Activated naive CD4-positive, alpha-beta T cell treated with anti-CD3 and anti-CD28 coated beads, Interleukin-2, amount 50 U/mL, for 72 hours (primary cell): ENCODE data around the gene BACH2. TPM values are rescaled to one million over a fixed set of nuclear protein-coding genes. Genes with fewer than 3 reads are reported as not detected.

Experiments
- ATAC-seq, 2 donors: fragments of 150-1000 bp; cut with Tn5 transposase; 2 replicates each; pipeline ENCODE4 v1.10.0; 2021; ENCODE audit warnings: mild to moderate bottlenecking in 2 of 2, moderate library complexity in 2 of 2
- DNase-seq, 2 donors: peaks; one replicate each; pipeline ENCODE4 v3.0.0; 2021 to 2022; ENCODE audit warnings: low spot score in 2 of 2
- H3K27ac Mint-ChIP-seq, 2 donors: one replicate each; pipeline ENCODE4 v1.8.0; 2022; ENCODE audit warnings: mild to moderate bottlenecking in 2 of 2, mixed read lengths in 2 of 2
- H3K36me3 Mint-ChIP-seq, 2 donors: one replicate each; pipeline ENCODE4 v1.8.0; 2022; ENCODE audit warnings: mixed read lengths in 2 of 2
- H3K9me3 Mint-ChIP-seq, 2 donors: one replicate each; pipeline ENCODE4 v1.8.0; 2022; ENCODE audit warnings: mixed read lengths in 2 of 2
- total RNA-seq, 2 donors: library from RNA; stranded (reverse); gene quantifications; one replicate each; pipeline ENCODE4 v1.2.3, GENCODE V29; 2022

BACH2 gene
- total RNA-seq, 2 donors from 2014 or later, result 48.7 to 90.8 TPM

DNA sequence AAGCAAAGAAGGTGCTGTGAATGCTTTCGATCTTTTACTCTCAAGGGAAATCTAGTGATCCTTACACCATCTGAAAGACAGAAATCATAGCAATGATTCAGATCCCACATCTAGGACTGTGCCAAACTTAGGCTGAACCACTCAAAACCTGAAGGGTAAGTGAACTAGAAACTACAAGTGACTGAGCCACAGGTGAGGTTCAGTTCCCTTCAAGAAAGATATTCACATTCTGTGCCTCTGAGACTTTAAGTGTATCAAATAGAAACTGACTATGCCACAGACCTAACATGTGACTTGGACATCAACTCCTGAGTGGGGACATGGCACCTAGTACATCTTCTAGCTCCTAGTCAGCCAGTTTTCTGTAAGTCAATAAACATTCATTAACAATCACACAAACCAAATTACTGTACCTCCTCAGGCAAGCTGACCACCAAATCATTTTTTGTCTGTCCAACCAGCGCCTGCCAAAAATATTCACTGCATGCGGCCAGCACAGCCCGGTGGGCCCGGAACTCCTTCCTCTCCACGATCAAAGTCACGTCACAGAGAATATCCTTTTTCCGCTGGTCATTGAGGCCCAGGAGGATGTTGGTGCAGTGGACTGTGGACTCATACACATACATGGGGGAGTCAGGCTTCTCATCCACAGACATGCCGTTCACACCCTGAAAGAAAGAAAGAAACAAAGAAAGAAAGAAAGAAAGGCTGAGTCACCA, 288.3 kb downstream of the BACH2 start:
- DNase-seq, result no peak
- Mint-ChIP-seq H3K9me3 (no peaks in the 10 kb centered on the region), H3K36me3 (peaks cover 20 to 37% of the 10 kb centered on the region in 2 donors), H3K27ac (peak overlapping the region; percentile 91 to 96)
- ATAC-seq, result peak; percentile 85 to 87

DNA sequence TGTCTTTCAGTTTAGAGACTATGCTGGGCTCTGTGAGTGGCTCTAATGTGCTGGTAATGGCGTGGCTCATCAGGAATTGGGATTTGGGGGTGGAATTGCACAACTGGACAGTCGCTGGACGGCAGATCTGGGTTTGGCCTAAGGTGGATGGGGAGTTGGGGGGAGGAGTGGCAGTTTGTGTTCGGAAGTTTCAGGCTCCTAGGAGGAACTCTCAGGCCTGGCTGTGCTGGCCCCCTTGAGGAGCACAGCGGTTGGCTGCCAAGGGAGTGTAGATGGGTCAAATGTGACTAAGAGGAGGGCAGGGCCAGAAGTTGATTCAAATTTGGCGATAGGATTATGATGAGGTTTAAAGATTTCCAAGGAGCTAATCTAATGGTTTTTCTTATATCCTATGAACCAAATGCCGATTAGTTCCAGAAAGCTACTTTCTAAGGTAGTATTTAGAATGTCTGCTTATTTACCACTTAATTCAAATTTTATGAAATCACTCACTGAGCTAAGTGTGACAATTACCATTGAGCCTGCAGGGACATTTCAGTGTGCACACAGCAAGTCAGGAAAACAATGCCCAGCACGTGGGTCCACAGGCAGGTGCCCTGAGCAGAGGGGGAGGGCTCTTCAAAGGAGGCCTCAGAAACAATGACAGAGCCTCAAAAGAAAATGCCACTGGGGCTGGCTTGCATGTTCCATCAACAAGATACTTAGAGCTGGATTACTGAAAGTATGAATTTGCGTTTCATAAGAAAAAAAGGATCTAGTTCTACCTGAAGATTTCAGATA, 291.4 kb downstream of the BACH2 start:
- ATAC-seq, result no peak
- peak overlapping the region; percentile 57 to 92 for H3K27ac Mint-ChIP-seq
- no peaks in the 10 kb centered on the region for H3K9me3 Mint-ChIP-seq
- DNase-seq, result no peak
- peaks cover 20 to 31% of the 10 kb centered on the region in 2 donors for H3K36me3 Mint-ChIP-seq

DNA sequence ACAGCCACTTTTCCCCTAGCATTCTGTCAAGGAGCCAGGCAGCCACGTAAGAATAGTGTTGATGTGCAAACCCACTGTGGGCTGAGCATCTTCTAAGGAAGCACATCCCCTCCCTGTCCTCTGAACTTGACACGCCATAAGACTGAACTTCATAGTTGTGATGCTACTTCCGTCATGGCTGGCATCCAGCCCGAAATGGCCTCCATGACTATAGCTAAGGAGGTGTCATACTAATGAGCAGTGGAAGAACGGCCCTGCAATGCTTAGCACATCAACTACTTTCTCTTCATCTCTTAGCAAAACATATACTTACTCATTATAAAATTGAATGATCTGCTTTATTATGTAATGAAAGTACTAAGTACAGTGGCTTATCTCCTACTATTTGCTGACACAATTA, 292.1 kb downstream of the BACH2 start:
- no peaks in the 10 kb centered on the region for H3K9me3 Mint-ChIP-seq
- DNase-seq (no peak), ATAC-seq (no peak)
- H3K36me3 Mint-ChIP-seq, result peaks cover 20 to 31% of the 10 kb centered on the region in 2 donors
- no peak overlapping the region for H3K27ac Mint-ChIP-seq

DNA sequence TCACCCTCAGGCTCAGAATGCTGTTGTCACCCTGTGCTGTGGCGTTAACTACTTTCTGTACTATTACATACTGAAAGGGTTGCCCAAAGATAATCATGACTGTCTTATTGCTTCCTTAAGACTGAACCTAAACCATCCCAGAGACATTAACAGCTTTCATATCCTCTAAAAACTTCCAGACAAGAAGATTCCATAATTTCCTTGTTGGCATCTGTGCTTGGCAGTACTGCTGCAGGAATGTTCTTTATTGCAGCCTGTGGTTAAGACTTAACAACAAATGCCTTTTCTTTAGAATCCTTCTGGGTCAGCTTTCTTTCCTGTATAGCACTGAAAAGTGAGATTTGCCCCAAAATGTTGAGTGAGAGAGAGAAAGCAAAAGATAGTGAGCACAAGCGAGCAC, 292.7 kb downstream of the BACH2 start:
- no peak overlapping the region for H3K27ac Mint-ChIP-seq
- DNase-seq, result no peak
- no peaks in the 10 kb centered on the region for H3K9me3 Mint-ChIP-seq
- peaks cover 20 to 32% of the 10 kb centered on the region in 2 donors for H3K36me3 Mint-ChIP-seq
- ATAC-seq, result no peak

DNA sequence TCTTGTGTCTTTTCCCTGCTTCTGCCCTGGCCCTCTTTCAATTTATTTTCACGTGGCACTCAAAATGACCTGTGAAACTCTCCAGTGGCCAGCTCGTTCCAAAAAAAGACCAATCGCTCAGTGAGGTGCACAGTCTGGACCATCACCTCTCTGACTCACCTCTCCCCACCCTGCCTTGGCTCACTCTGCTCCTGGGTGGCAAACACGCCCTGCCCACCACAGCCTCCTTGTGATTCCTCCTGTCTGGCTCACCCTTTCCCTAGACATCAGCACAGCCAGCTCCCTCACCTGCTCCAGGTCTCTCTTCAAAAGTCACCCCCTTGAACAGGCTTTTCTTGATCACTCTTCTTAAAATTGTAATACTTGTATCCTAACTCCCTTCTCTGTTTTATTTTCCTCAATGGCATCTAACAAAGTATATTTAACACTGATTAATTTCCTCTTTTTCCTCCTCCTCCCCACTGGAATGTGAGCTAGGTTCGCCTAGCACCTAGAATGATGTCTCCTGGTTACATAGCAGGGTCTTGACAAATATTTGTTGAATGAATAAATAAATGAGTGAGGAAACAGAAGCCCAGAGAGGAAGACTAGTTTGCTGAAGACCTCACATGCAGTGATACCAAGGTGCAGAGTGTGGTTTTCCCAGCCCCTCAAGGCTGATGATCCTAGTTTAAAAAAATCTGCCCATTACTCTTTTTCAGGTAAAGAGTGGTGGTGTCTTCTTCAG, 293.4 kb downstream of the BACH2 start:
- Mint-ChIP-seq H3K36me3 (peaks cover 20 to 34% of the 10 kb centered on the region in 2 donors), H3K27ac (no peak overlapping the region), H3K9me3 (no peaks in the 10 kb centered on the region)
- ATAC-seq (no peak), DNase-seq (no peak)

DNA sequence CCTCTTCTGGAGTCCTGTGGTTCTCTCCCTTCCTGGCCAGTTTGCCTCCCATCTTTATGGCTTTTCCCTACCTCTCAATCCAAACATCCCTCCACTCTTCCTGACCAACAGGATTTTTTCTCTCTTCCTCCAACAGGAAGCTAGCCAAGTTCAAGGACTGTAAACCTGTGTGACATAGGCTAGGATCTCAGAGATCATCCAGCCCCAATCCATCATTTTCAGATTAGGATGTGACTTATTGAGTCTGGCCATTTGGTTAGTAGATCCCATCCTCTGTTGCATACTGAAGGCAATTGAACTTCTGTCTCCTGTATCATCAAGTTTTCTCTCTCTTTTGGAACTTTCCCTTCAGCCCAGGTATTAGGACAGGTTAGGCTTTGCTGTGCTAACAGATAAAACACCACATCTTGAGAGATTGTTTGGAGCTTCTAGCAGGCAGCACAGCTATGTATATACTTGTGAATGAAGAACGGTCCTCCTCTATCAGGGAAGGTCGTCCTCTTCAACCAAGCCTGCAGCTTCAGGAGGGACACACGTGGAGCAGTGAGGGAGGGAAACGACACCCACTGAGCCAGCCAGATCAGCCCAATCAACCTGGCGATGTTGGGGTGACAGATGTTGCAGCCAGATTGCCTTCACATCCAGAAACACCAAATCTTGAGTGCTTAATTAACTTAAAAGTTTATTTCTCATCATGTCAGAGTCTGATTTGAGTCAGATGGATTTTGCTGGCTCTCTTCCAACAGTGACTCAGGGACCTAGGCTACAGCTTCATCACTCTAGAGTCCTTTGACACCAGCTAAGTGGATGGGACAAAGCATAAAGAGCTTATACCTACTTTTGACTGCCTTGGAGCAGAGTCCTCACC, 295.5 kb downstream of the BACH2 start:
- peaks cover 0 to 5% of the 10 kb centered on the region in 2 donors for H3K9me3 Mint-ChIP-seq
- DNase-seq (peak in 1 of 2 donors; percentile 66), ATAC-seq (peak; percentile 76 to 83)
- no peak overlapping the region for H3K27ac Mint-ChIP-seq
- H3K36me3 Mint-ChIP-seq, result peaks cover 30 to 44% of the 10 kb centered on the region in 2 donors

DNA sequence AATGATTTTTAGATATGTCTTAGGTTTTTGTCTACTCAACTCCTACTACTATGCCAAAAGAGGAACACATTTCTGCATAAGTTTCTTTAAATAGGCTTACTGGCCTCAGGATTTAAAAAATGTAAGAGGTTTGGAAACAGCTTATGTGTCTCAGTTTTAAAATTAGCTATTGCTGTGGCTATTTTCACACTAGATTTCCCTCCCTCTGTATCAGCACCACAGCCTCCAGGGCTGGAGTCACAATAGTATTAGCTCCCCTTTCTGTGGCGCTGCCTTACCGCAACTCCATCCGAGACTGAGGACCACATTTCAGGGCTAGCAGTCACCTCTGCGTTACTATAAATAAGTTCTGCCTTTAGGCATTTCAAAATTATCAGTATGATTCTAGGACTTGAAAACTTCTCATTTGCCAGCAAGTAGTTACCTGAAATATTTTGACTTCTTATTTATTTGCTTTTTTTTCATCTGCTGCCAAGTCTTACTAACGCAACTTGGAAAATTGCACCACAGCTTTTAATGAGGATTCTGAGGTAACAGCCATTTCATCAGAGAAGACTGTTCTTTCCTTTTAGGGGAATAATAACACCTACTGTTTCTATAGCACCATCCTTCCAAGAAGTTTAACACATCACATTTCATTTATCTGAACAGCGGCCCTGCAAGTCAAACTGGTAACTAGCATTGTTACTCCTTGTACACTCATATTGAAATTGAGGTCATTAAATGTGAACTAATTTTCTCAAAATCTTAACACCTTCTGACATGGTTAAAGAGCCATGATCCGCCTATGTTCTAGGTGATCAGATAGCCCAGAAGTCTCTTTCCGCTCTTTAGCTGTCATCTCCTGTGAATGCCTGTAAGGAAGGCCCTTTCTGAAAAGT, 296.5 kb downstream of the BACH2 start:
- Mint-ChIP-seq H3K27ac (no peak overlapping the region), H3K36me3 (peaks cover 25 to 45% of the 10 kb centered on the region in 2 donors), H3K9me3 (peaks cover 0 to 5% of the 10 kb centered on the region in 2 donors)
- DNase-seq (no peak), ATAC-seq (peak; percentile 36 to 60)

DNA sequence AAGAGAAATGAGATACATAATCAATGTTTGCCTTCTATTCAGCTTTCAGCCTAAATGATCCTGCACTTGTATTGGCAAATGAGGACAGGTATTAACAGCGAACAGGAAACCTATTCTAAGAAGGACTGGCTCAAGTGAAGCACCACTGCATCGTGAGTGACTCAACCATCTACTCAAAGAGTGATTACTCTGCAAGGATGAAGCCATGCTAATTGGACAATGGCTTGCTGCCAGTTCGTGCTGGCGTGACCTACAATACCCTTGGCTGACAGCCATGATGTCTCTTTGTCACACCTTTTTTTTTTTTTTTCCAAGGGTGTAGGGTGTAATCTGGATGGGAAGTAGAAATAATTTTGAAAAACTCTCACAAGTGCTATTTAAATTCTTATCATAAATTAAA, 297.5 kb downstream of the BACH2 start:
- Mint-ChIP-seq H3K36me3 (peaks cover 19 to 48% of the 10 kb centered on the region in 2 donors), H3K9me3 (peaks cover 0 to 5% of the 10 kb centered on the region in 2 donors), H3K27ac (no peak overlapping the region)
- ATAC-seq (peak in 1 of 2 donors; percentile 49), DNase-seq (no peak)

DNA sequence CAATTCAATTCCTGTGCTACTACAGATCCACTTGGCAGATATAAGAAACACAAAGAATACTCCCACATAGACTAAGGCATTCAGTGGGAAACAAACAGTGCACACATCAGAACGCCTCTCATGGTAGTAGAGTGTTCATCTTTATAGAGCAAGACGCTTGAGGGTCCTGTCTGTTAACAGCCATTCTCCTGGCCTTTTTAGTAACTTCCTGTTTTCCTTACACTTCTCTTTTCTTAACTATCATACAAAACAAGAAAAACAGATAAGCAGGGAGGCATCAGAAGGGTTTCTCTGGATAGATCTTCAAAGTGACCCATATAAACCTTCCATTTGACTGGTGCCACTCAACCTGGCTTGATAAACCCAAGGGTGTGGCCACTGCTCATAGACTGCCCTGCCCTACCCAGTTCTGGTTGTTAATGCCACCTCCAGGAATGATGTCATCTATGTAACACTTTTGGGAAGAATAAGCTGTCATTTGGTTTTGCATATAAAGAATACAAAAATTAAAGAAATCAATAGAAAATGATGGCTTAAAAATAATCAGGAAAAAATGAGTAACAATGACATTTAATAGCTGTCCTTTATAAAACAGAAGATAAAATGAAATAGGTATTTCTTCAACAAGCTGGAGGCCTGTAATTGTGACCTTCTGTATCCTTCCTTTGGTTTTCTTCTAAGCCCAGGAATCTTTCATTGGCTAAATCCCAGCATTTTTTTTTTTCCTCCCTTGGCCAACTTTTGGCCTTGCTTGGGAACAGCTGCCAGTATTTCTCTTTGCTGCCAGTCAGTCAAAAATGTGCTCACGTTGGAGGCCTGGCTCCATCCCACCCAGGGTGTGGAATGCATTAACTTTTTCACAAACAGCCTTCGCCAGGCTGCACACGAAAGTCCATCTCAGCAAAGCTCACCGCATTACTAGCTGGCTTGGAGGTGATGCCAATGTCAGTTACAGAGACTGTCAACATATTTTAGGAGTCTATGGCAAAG, 298.9 kb downstream of the BACH2 start:
- peak overlapping the region; percentile 29 to 51 for H3K27ac Mint-ChIP-seq
- peaks cover 0 to 5% of the 10 kb centered on the region in 2 donors for H3K9me3 Mint-ChIP-seq
- peaks cover 19 to 51% of the 10 kb centered on the region in 2 donors for H3K36me3 Mint-ChIP-seq
- no peak for ATAC-seq
- DNase-seq, result no peak

DNA sequence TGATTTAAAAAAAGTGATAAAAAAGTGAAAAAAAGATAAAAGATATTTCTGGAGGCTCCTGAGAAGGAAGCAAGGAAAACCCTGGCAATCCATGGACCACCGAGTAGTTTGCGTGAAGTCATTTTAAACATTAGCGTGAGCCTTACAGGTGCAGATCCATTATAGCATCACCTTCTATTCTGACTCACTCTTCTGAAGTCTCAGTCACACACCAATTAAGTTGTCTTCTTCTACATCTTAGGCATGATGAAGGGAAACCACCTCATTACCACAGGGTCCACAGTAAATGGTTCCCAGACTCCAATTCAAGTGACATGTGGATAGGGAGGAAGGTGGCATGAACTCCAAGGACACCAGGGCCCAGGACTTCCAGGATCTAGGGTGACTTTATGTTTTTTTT, 303.2 kb downstream of the BACH2 start:
- ATAC-seq (peak; percentile 65 to 84), DNase-seq (no peak)
- Mint-ChIP-seq H3K36me3 (peaks cover 27 to 70% of the 10 kb centered on the region in 2 donors), H3K27ac (peak overlapping the region in 1 of 2 donors; percentile 33), H3K9me3 (peaks cover 0 to 5% of the 10 kb centered on the region in 2 donors)

DNA sequence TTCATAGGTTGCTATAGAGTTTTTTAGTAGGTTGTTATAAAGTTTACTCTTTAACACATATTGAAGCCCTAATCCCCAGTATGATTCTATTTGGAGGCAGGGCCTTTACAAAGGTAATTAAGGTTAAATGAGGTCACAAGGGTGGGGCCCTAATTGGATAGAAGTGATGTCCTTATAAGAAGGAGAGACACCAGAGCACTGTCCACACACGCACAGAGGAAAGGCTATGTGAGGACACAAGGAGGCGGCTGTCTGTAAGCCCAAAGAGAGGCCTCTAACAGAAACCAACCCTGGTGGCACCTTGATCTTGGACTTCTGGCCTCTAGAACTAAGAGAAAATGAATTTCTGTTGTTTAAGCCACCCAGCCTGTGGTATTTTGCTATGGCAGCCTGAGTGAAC, 303.8 kb downstream of the BACH2 start:
- ATAC-seq, result no peak
- peaks cover 0 to 5% of the 10 kb centered on the region in 2 donors for H3K9me3 Mint-ChIP-seq
- peaks cover 27 to 70% of the 10 kb centered on the region in 2 donors for H3K36me3 Mint-ChIP-seq
- DNase-seq, result no peak
- peak overlapping the region in 1 of 2 donors; percentile 53 for H3K27ac Mint-ChIP-seq

DNA sequence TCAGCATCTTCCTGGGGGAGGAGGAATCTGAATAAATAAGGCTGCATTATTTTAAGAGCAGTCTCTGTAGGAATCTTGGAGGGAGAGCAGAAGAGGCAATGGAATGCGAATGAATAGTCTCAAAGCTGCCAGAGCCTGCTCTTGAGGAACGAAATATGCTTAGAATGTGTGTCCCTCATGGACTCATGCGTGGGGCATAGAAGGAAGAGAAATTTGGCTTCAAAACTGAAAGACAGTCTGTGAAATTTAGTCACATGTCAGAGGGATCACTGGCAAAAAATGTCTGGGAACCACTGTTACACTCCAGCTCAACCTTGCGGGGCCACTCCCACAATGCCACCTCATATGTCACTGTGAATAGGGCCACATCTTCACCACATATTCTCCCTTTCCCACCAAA, 306.9 kb downstream of the BACH2 start:
- ATAC-seq (no peak), DNase-seq (no peak)
- H3K27ac Mint-ChIP-seq, result peak overlapping the region; percentile 45 to 55
- no peaks in the 10 kb centered on the region for H3K9me3 Mint-ChIP-seq
- H3K36me3 Mint-ChIP-seq, result peaks cover 21 to 54% of the 10 kb centered on the region in 2 donors

DNA sequence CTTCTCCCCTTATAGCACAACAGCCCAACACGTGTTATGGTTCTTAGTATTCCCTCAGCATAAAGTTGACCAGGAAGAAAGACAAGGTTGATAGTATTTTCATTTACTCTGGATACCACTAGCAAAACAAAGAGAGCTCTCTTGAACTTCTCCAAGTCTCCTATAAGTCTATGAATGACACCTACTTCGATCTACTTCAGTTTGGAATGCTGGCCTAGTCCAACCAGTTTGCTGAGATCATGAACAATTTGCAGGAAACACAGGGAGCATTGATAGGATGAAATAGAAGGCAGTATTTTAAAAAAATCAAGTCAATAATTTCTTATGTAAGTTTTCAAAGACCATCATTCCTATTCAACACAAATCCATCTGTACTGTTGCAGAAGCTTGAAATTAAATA, 308.8 kb downstream of the BACH2 start:
- Mint-ChIP-seq H3K36me3 (peaks cover 21 to 51% of the 10 kb centered on the region in 2 donors), H3K9me3 (no peaks in the 10 kb centered on the region), H3K27ac (peak overlapping the region; percentile 68 to 69)
- ATAC-seq (no peak), DNase-seq (no peak)

DNA sequence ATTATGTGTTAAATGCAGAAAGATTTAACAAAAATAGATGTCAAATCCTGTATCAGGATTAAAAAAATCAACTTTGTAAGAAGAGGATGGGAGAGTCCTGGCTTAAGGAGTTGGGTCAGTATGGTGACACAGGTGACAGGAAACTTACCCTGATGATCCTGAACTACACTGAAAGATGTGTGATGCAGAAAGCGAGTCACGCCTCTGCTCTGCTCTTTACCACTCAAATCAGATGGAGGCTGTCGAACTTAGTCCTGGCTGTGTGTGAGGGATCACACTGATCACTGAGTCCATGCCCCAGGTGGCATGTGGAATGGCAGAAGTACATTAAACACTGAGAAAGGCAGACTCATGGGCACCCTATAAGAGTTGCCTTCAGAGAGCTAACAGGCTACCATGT, 309.5 kb downstream of the BACH2 start:
- Mint-ChIP-seq H3K9me3 (no peaks in the 10 kb centered on the region), H3K27ac (peak overlapping the region; percentile 68 to 82), H3K36me3 (peaks cover 21 to 51% of the 10 kb centered on the region in 2 donors)
- peak; percentile 74 to 86 for ATAC-seq
- DNase-seq, result no peak
